NAMALWA (cell line): ENCODE measurements around the gene ARL14EP.

Experiments used
- DNase-seq: peaks from one replicate; pipeline ENCODE4 v3.0.0-alpha.2; 2015; ENCODE audit warnings: low spot score

Gene ARL14EP

GRCh38 chr11:30322826-30323710, at the start of gene ARL14EP:
Gene ARL14EP (plus strand): TSS chr11:30323104. CDS start chr11:30330949, 7,845 bp downstream.
- DNase-seq: peak; percentile 95

- no peak for DNase-seq
Measured at GRCh38 chr11:30277176-30277575, 45.7 kb upstream of the ARL14EP start.

DNA sequence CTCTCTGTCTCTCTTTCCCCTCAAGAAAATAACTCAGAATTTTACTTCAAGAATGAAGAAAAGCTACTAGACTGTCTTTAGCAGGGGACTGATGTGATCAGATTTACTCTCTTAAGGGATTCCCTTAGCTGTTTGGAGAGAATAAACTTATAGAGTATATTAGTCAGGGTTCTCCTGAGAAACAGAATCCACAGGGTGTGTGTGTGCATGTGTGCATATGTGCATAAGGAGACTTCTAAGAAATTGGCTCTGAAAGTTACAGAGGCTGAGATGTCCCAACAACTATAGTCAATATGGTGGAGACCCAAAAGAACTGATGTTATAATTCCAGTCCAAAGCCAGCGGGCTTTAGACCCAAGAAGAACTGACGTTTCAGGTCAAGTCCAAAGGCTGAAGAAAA, 43.1 kb upstream of the ARL14EP start:
- DNase-seq: no peak

- no peak for DNase-seq
Measured at GRCh38 chr11:30281476-30282288, 41.2 kb upstream of the ARL14EP start.

GRCh38 chr11:30282289-30282631, 40.6 kb upstream of the ARL14EP start:
- DNase-seq: no peak

DNA sequence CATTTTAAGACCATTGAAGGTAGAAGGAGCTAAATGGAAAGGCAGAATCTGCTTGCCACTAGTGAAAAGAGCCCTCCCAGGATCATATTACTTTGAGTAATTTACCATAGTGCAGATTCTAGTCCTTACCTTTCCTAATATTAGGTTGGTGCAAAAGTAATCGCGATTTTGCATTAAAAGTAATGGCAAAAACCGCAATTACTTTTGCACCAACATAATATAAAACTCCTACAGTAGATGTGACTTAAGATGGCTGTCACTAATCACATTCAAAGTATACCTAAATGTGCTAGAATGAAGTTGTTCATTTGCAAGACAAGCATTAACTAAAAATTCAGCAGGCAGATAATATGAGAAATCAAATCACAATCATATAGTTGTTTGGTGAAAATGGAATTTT, 38.1 kb upstream of the ARL14EP start:
- no peak for DNase-seq

GRCh38 chr11:30285416-30286121, 37.3 kb upstream of the ARL14EP start:
- DNase-seq: no peak

DNA sequence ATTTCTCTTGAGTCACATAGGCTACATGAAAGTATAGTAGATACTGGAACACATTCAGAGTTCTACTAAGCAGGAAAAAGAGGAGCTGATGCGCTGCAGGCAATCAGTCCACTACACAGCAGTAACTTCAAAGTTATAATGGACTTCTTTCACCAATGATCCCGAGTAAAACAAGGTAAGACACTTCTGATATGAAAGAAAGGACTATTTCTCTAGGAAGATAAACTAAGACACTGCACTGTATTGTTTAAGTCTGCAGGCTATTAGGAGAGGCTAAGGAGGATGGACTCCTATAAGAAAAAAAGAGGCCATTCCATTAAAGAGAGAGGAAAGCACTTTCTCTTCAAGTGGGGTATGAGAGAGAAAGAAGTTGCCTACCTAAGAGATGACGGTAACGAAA, 31.6 kb upstream of the ARL14EP start:
- DNase-seq: no peak

DNA sequence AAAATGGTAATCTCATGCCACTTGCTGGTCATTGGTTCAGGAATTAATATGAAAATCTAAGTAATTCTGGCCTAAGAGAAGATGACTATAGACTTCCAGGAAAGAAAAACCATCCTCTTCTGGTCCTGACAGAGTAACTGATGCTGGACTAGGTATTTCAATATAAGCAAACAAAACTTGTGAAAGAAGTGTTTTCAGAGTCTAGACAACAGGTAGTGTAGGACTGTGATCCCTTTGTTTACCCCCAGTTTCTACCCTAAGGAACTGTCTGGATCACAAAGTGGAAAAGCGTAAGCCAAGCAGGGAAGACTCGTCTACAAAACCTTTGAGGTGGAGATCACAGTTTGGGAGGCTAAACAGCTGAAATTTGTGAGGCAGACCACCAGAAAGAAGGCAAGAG, 30.4 kb upstream of the ARL14EP start:
- no peak for DNase-seq

DNA sequence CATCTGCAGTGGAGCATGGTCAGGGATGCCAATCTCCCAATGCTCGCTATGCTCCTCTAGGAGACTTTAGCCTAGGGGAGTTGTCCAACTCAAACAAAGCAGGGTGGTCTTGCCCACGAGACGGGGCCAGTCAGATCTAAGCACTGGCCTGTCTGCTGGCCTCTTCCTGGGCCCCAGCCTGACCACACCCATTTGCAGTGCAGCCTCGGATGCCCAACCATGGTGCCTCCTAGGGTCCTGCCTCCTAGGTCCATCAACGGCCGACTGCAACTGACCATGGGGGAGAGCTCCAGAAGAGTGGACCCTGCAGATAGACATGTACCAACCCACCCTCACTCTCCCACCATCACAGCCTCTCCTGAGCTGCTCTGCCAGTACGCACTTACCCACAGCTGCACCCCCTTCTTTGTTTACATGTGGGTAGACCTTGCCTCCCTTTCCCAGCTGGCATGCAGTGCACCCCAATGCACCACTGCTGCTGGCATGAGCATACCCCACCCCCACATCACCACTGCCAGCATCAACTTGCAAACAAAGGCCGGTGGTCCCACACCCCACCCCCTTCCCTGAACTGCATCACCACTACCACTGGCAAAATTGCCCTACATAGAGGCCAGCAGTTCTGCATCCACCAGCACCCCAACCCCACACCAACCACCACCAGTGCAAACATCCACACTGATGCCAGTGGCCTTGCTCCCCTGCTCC, 27.6 kb upstream of the ARL14EP start:
- DNase-seq: no peak

DNA sequence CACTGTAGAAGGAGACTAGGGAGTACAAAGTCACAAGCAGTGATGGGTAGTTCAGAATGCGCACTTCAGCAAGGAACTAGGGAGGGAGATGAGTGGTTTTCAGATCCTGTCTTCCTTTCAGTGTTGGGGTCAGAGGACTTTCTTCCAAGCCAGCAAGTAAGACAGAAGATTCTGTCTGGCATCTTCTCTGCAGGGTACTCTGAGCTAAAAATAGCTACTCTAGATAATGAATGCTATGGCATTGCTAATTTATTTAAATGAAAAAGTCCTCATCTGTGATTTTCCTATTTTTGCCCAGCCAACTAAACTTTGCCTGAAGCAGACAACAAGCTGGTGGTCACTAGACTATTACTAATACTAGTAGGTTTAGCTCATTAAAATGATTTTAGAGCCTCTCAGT, 18.3 kb upstream of the ARL14EP start:
- no peak for DNase-seq

DNA sequence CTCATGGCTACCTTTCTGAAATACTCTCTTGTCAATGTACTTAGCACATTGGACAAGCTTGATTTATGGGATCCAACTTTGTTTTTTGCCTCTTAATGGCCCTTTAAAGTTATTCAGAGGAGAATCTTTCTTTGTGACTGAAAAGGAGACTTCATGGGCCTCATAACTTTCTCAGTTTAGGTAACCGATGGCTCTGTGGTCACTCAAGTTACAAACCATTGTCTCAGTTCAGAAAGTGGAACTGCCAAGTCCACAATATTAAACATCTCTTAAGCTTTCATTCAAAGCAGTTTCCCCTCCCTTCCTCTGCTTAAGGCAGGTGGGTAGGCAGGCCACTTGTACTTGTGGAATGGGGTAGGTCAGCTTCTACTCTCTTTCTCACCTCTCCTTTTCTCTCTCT, 12.3 kb upstream of the ARL14EP start:
- DNase-seq: no peak

DNA sequence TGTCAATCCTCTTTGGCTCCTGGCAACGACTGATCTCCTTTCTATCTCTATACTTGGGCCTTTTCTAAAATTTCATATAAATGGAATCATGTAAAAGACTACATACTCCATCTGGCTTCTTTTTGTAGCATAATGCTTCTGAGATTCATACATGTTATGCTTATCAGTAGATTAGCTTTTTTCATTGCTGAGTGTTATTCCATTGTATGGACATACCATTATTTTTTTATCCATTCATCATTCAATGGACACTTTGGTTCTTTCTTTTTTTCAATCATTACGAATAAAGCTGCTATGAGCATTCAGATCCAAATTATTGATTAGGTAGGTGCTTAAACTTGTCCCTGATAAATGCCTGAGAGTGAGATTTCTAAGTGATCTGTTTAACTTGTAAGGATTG, 11.7 kb upstream of the ARL14EP start:
- DNase-seq: no peak

GRCh38 chr11:30312243-30312642, 10.7 kb upstream of the ARL14EP start:
- no peak for DNase-seq

- DNase-seq: no peak
Measured at GRCh38 chr11:30313580-30313979, 9.3 kb upstream of the ARL14EP start.

GRCh38 chr11:30314625-30315024, 8.3 kb upstream of the ARL14EP start:
- peak; percentile 41 for DNase-seq

DNA sequence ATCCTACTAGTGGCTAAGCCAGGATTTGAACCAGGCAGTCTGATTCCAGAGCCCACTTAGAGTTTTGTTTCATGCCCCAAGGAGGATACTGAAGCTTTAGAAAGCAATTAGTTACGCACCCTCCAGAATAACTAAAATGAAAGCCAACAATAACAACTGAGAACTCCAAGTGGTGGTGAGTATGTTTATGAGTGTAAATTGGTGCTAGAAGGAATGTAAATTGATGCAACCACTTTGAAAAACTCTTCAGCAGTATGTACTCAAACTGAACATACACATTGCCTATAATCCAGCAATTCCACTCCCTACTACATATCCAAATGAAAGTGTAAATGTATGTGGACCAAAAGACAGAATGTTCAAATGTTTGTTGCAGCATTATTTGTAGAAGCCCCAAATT, 6.7 kb upstream of the ARL14EP start:
- DNase-seq: no peak

GRCh38 chr11:30317030-30317429, 5.9 kb upstream of the ARL14EP start:
- no peak for DNase-seq

DNA sequence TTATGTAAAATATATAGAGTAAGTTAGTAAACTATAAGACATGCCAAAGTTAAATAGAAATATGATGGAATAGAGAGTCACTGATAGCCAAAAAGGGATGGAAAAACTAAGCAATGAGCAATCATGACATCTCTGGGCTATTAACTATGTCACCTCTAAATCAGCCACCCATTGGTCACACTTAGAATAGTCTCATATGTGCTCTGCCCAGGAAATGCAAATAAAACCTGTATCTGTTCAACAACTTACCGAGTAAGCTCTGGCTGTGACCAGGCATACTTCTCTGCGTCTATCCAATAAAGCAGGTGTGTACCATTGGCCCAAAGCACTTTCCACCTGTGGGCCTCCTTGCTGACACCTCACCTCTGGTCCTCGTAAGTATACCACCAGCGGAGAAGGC, 1.6 kb upstream of the ARL14EP start:
- peak; percentile 59 for DNase-seq

DNA sequence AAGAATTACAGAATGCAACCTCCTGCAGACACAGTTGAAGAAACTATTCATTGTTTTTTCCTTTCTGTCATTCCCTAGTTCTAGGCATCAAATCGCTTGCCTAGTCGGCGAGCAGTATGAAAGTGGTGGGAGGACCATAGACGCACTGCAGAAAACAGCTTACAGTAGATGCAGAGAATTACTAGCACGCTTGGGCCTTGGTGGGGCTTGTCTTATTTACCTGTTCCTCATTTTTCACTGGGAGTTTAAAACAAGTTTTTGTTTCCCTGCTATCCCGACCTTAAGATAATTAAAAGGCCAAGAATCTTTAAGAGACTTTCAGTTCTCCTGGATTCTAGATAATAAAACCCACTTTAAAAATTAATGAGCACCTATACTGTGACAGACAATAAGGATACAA, 713 bp upstream of the ARL14EP start:
- no peak for DNase-seq

DNA sequence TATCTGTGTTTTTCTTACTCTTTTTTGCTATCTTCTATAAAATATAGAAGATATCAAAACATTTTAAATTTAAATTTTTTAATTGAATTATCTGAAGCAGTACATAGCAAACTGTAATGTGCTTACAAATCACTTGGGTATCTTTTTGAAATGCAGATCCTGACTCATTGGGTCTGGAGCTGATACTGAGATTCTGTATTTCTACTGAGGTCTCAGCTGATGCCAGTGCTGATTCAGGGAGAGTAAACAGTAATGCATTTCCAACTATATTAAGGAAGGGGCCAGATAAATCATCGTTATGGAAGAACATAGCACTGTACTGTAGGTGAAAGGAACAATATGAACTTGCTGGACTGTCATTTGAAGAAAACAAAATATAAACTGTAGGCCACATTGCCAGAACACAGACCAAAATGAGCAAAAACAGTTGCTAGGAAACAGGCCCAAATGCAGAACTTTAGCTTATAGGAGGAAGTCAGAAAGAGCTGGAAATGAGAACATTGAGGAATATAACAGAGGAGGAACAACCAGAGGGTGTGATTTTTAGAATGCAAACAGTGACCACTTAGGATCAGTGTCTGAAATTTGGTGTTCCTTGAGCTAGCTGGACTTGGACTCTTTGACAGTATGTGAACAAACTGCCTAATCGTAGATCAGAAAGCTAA, 3.3 kb downstream of the ARL14EP start:
- DNase-seq: peak; percentile 41

DNA sequence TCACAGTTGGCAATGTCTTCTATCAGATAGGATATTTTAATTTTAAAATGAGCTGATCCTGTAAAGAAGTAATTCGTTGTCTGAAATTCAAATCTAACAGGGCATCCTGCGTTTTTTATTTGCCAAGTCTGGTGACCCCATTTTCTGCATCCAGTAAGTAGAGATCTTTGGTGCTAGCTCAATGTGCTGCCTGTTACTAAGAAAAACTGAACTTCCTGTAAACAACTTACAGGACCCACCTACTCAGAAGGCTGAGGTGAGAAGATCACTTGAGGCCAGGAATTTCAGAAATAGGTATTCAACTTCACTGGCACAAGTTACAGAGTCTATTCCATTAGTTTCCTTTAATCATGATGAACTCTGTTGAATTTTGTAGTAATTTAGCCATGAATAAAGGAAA, 4.0 kb downstream of the ARL14EP start:
- no peak for DNase-seq
